ENCODE results near the gene SHISAL1. TPM values are rescaled to one million over a fixed set of nuclear protein-coding genes. Genes with fewer than 3 reads are reported as not detected.

Gene SHISAL1
- not detected in 2 replicates for total RNA-seq (2013; cell fraction: nucleolus; rRNA removed)
- not detected in 2 replicates for total RNA-seq (2014; rRNA removed)
- total RNA-seq (2014; rRNA removed; fragmentation: Illumina TruSeq; extraction: Trizol) = not detected in 2 replicates
- total RNA-seq (2021) = not detected in 2 replicates
- not detected for polyA plus RNA-seq (2011; ENCODE audit: low read depth)
- not detected in 2 replicates for polyA plus RNA-seq (2011; rRNA removed)
- not detected in 2 replicates for polyA plus RNA-seq (2011; cell fraction: cytosol; rRNA removed)
- not detected in 2 replicates for polyA plus RNA-seq (2011; cell fraction: nucleus; rRNA removed)
- polyA plus RNA-seq (2012) = 0.01 TPM in 1 of 2 replicates, not detected in the other
- polyA plus RNA-seq (2014; fragmentation: Illumina TruSeq; extraction: Trizol) = 0.06 TPM in 1 of 2 replicates, not detected in the other
- not detected for polyA plus RNA-seq (2014; fragmentation: Nextera tagmentation; extraction: Ambion mirVana)
- polyA plus RNA-seq (2014; rRNA removed) = not detected in 2 replicates
- polyA plus RNA-seq (2016; fragmentation: Nextera tagmentation; extraction: Ambion mirVana) = not detected
- not detected in 2 replicates for polyA minus RNA-seq (2011; rRNA and poly(A)+ RNA removed)
- polyA minus RNA-seq (2011; cell fraction: cytosol; rRNA and poly(A)+ RNA removed) = 0.21 TPM in 1 of 2 replicates, not detected in the other
- not detected in 2 replicates for polyA minus RNA-seq (2011; cell fraction: nucleus; rRNA and poly(A)+ RNA removed)
- not detected for Bru-seq, nascent RNA
- BruChase-seq, experiment 1, labeled RNA remaining after a 6-hour chase = percentile 1 among the genes with signal in this experiment
- not detected for BruChase-seq, experiment 2, labeled RNA remaining after a 2-hour chase
- long read RNA-seq, experiment 1 = 0 reads
- long read RNA-seq, experiment 2 = 0 reads

GRCh38 chr22:44312766-44313165, at the start of gene SHISAL1:
Gene SHISAL1 (minus strand): TSS chr22:44312951. CDS start chr22:44300945, 12,006 bp downstream.
- in situ Hi-C loops (cut with MboI) (no loop called here), intact Hi-C loops (cut with micrococcal nuclease; ENCODE audit: unreplicated experiment) (no loop called here)
- RAD21 ChIA-PET (ENCODE audit: unreplicated experiment) = no interaction called here
- Histone ChIP-seq H3K27me3 (replicated peaks in 1 of 2; ENCODE audit: control insufficient read depth in 2 of 2, insufficient read depth in 2 of 2, low read length in 1 of 2) (peaks cover 0 to 2% of the 10 kb centered on the region in 2 experiments; a peak in 1 of 4 replicates), H4K20me1 (ENCODE audit: control insufficient read depth, insufficient read depth) (no peaks in the 10 kb centered on the region), H3K4me3 (no peak within 1 kb of the TSS), H3K9ac (ENCODE audit: control insufficient read depth, insufficient read depth, low read length) (no peak within 1 kb of the TSS), H3K27ac (ENCODE audit: control insufficient read depth, insufficient read depth) (no peak within 1 kb of the TSS), H3K9me3 (replicated peaks; ENCODE audit: control insufficient read depth, insufficient read depth, low read length) (no peaks in the 10 kb centered on the region), H3K79me2 (ENCODE audit: control insufficient read depth, insufficient read depth, low read length) (no peaks in the 10 kb centered on the region), H3K36me3 (ENCODE audit: control insufficient read depth in 2 of 2, insufficient read depth in 2 of 2, low read length in 1 of 2) (no peaks in the 10 kb centered on the region), H3K4me1 (ENCODE audit: control insufficient read depth, insufficient read depth, low read length) (no peaks in the 10 kb centered on the region), H3K4me2 (ENCODE audit: control insufficient read depth, insufficient read depth) (no peak within 1 kb of the TSS), H2AFZ (ENCODE audit: control insufficient read depth, low read depth, low read length) (no peak within 1 kb of the TSS)
- SMC1A ChIA-PET (ENCODE audit: uncharacterized antibody, unreplicated experiment) = no interaction called here
- WGBS (ENCODE audit: insufficient coverage, insufficient replicate concordance, low lambda C conversion rate, missing lambda C conversion rate) = 27% methylated on average over 11 of the region's 12 CpGs
- BruUV-seq (replicated peaks) = no TSS peak
- TF ChIP-seq KAT2A (conservative IDR thresholded peaks at IDR 0.05; ENCODE audit: control insufficient read depth, low read depth, low read length) = no peak
- no peak for ATAC-seq
- POLR2A ChIA-PET = no interaction called here
- CTCF ChIA-PET = no interaction called here
- no peak for FAIRE-seq
- DNase-seq (ENCODE audit: low read depth, low spot score) = no peak

GRCh38 chr22:44361391-44362126, 48.8 kb upstream of the SHISAL1 start:
- POLR2A ChIA-PET = no interaction called here
- Histone ChIP-seq H3K27me3 (replicated peaks in 1 of 2; ENCODE audit: control insufficient read depth in 2 of 2, insufficient read depth in 2 of 2, low read length in 1 of 2) (peaks cover 3% of the 10 kb centered on the region in 2 experiments; a peak in 3 of 4 replicates), H3K4me2 (ENCODE audit: control insufficient read depth, insufficient read depth) (no peak overlapping the region), H3K36me3 (ENCODE audit: control insufficient read depth in 2 of 2, insufficient read depth in 2 of 2, low read length in 1 of 2) (no peaks in the 10 kb centered on the region), H3K4me1 (ENCODE audit: control insufficient read depth, insufficient read depth, low read length) (no peaks in the 10 kb centered on the region), H3K9me3 (replicated peaks; ENCODE audit: control insufficient read depth, insufficient read depth, low read length) (no peaks in the 10 kb centered on the region), H3K79me2 (ENCODE audit: control insufficient read depth, insufficient read depth, low read length) (no peaks in the 10 kb centered on the region), H4K20me1 (ENCODE audit: control insufficient read depth, insufficient read depth) (no peaks in the 10 kb centered on the region), H3K27ac (ENCODE audit: control insufficient read depth, insufficient read depth) (no peak overlapping the region), H3K9ac (ENCODE audit: control insufficient read depth, insufficient read depth, low read length) (no peak overlapping the region), H2AFZ (ENCODE audit: control insufficient read depth, low read depth, low read length) (no peak overlapping the region), H3K4me3 (no peak overlapping the region)
- SMC1A ChIA-PET (ENCODE audit: uncharacterized antibody, unreplicated experiment) = no interaction called here
- intact Hi-C loops (cut with micrococcal nuclease; ENCODE audit: unreplicated experiment) = no loop called here
- in situ Hi-C loops (cut with MboI) = loop anchor here (25.0 kb wide), 1 partner anchor 526 kb away; no protein-coding TSS in a partner anchor
- FAIRE-seq (no peak), DNase-seq (ENCODE audit: low read depth, low spot score) (no peak), ATAC-seq (no peak)
- RAD21 ChIA-PET (ENCODE audit: unreplicated experiment) = no interaction called here
- no TSS peak for BruUV-seq (replicated peaks)
- CTCF ChIA-PET = no interaction called here
- WGBS (ENCODE audit: insufficient coverage, insufficient replicate concordance, low lambda C conversion rate, missing lambda C conversion rate) = 26% methylated on average over 12 of the region's 12 CpGs
- no peak for TF ChIP-seq ZZZ3 (IDR thresholded peaks at IDR 0.05; ENCODE audit: control insufficient read depth, insufficient read length, low read depth)
- TF ChIP-seq SP1 (IDR thresholded peaks at IDR 0.05; ENCODE audit: low read depth, low read length) = no peak
- no peak for TF ChIP-seq MTA2 (IDR thresholded peaks at IDR 0.05; ENCODE audit: low read depth)
- TF ChIP-seq ZNF384 (IDR thresholded peaks at IDR 0.05; ENCODE audit: borderline replicate concordance, low read depth, low read length) = no peak
- no peak for TF ChIP-seq MAX (IDR thresholded peaks at IDR 0.05; ENCODE audit: low read depth, low read length)
- no peak for TF ChIP-seq RELB (IDR thresholded peaks at IDR 0.05; ENCODE audit: low read depth)
- TF ChIP-seq TARDBP (IDR thresholded peaks at IDR 0.05; ENCODE audit: borderline replicate concordance) = no peak
- no peak for TF ChIP-seq RELA (IDR thresholded peaks at IDR 0.05; ENCODE audit: borderline replicate concordance, partially characterized antibody)

All from GM12878 (cell line).